ENCODE measurements around the gene FSHR. TPM values are rescaled to one million over a fixed set of nuclear protein-coding genes. Genes with fewer than 3 reads are reported as not detected.

Gene FSHR
- polyA plus RNA-seq (2013): not detected

GRCh38 chr2:49154140-49154539, at the start of gene FSHR:
Gene FSHR (minus strand): TSS chr2:49154515. CDS start chr2:49154417, 98 bp downstream.
- no peaks in the 10 kb centered on the region for H3K27me3 ChIP-seq (replicated peaks in 2 of 5; ENCODE audit: control insufficient read depth in 4 of 5, insufficient read depth in 5 of 5, low read length in 4 of 5)
- WGBS (ENCODE audit: insufficient coverage): 64% methylated on average over 2 of the region's 4 CpGs
- no peak for DNase-seq
- H3K4me3 ChIP-seq (ENCODE audit: control insufficient read depth in 1 of 7, extremely low read depth in 1 of 7, insufficient read depth in 4 of 7, low read depth in 2 of 7, low read length in 6 of 7): no peak within 1 kb of the TSS
- H3K9me3 ChIP-seq (ENCODE audit: control extremely low read depth in 1 of 5, control insufficient read depth in 4 of 5, insufficient read depth in 2 of 5, low read depth in 1 of 5, low read length in 4 of 5): no peaks in the 10 kb centered on the region
- no peaks in the 10 kb centered on the region for H3K36me3 ChIP-seq (ENCODE audit: control insufficient read depth in 4 of 4, insufficient read depth in 4 of 4, low read length in 3 of 4)
- no peak within 1 kb of the TSS for H3K27ac ChIP-seq (ENCODE audit: insufficient read depth in 1 of 2, low read depth in 1 of 2, low read length in 2 of 2, poor library complexity in 1 of 2, severe bottlenecking in 2 of 2)
- no peaks in the 10 kb centered on the region for H3K4me1 ChIP-seq (ENCODE audit: control extremely low read depth in 1 of 4, control insufficient read depth in 4 of 4, insufficient read depth in 4 of 4, low read length in 3 of 4)
- ChIA-PET CTCF (interaction anchor here (1.1 kb wide), 1 partner anchor 11 kb away, joined by 3 read pairs; no protein-coding TSS in a partner anchor), POLR2A (no interaction called here)

- CTCF ChIA-PET: no interaction called here
- WGBS (ENCODE audit: insufficient coverage): 100% methylated on average over 1 of the region's 2 CpGs
These were observed 45.0 kb upstream of the FSHR start for GRCh38 chr2:49199266-49199665.

GRCh38 chr2:49194701-49195100, 40.4 kb upstream of the FSHR start:
- WGBS (ENCODE audit: insufficient coverage): no CpG with 5 or more reads among the region's 1 CpG
- no peaks in the 10 kb centered on the region for H3K36me3 ChIP-seq (ENCODE audit: control insufficient read depth in 4 of 4, insufficient read depth in 4 of 4, low read length in 3 of 4)
- ChIA-PET POLR2A (no interaction called here), CTCF (no interaction called here)
- H3K27me3 ChIP-seq (replicated peaks in 2 of 5; ENCODE audit: control insufficient read depth in 4 of 5, insufficient read depth in 5 of 5, low read length in 4 of 5): no peaks in the 10 kb centered on the region
- H3K4me3 ChIP-seq (ENCODE audit: control insufficient read depth in 1 of 7, extremely low read depth in 1 of 7, insufficient read depth in 4 of 7, low read depth in 2 of 7, low read length in 6 of 7): no peak overlapping the region
- no peaks in the 10 kb centered on the region for H3K9me3 ChIP-seq (ENCODE audit: control extremely low read depth in 1 of 5, control insufficient read depth in 4 of 5, insufficient read depth in 2 of 5, low read depth in 1 of 5, low read length in 4 of 5)
- no peak for DNase-seq
- H3K27ac ChIP-seq (ENCODE audit: insufficient read depth in 1 of 2, low read depth in 1 of 2, low read length in 2 of 2, poor library complexity in 1 of 2, severe bottlenecking in 2 of 2): no peak overlapping the region
- no peaks in the 10 kb centered on the region for H3K4me1 ChIP-seq (ENCODE audit: control extremely low read depth in 1 of 4, control insufficient read depth in 4 of 4, insufficient read depth in 4 of 4, low read length in 3 of 4)

More at GRCh38 chr2:49199266-49199665, 45.0 kb upstream of the FSHR start:
- Histone ChIP-seq H3K27ac (ENCODE audit: insufficient read depth in 1 of 2, low read depth in 1 of 2, low read length in 2 of 2, poor library complexity in 1 of 2, severe bottlenecking in 2 of 2) (no peak overlapping the region), H3K36me3 (ENCODE audit: control insufficient read depth in 4 of 4, insufficient read depth in 4 of 4, low read length in 3 of 4) (no peaks in the 10 kb centered on the region), H3K4me1 (ENCODE audit: control extremely low read depth in 1 of 4, control insufficient read depth in 4 of 4, insufficient read depth in 4 of 4, low read length in 3 of 4) (no peaks in the 10 kb centered on the region), H3K4me3 (ENCODE audit: control insufficient read depth in 1 of 7, extremely low read depth in 1 of 7, insufficient read depth in 4 of 7, low read depth in 2 of 7, low read length in 6 of 7) (no peak overlapping the region), H3K27me3 (replicated peaks in 2 of 5; ENCODE audit: control insufficient read depth in 4 of 5, insufficient read depth in 5 of 5, low read length in 4 of 5) (no peaks in the 10 kb centered on the region), H3K9me3 (ENCODE audit: control extremely low read depth in 1 of 5, control insufficient read depth in 4 of 5, insufficient read depth in 2 of 5, low read depth in 1 of 5, low read length in 4 of 5) (no peaks in the 10 kb centered on the region)
- no peak for DNase-seq
- POLR2A ChIA-PET: no interaction called here

GRCh38 chr2:49192036-49192435, 37.7 kb upstream of the FSHR start:
- no peak overlapping the region for H3K27ac ChIP-seq (ENCODE audit: insufficient read depth in 1 of 2, low read depth in 1 of 2, low read length in 2 of 2, poor library complexity in 1 of 2, severe bottlenecking in 2 of 2)
- no peaks in the 10 kb centered on the region for H3K9me3 ChIP-seq (ENCODE audit: control extremely low read depth in 1 of 5, control insufficient read depth in 4 of 5, insufficient read depth in 2 of 5, low read depth in 1 of 5, low read length in 4 of 5)
- ChIA-PET POLR2A (no interaction called here), CTCF (no interaction called here)
- no peak overlapping the region for H3K4me3 ChIP-seq (ENCODE audit: control insufficient read depth in 1 of 7, extremely low read depth in 1 of 7, insufficient read depth in 4 of 7, low read depth in 2 of 7, low read length in 6 of 7)
- no CpG with 5 or more reads among the region's 1 CpG for WGBS (ENCODE audit: insufficient coverage)
- H3K27me3 ChIP-seq (replicated peaks in 2 of 5; ENCODE audit: control insufficient read depth in 4 of 5, insufficient read depth in 5 of 5, low read length in 4 of 5): no peaks in the 10 kb centered on the region
- no peaks in the 10 kb centered on the region for H3K36me3 ChIP-seq (ENCODE audit: control insufficient read depth in 4 of 4, insufficient read depth in 4 of 4, low read length in 3 of 4)
- no peak for DNase-seq
- H3K4me1 ChIP-seq (ENCODE audit: control extremely low read depth in 1 of 4, control insufficient read depth in 4 of 4, insufficient read depth in 4 of 4, low read length in 3 of 4): no peaks in the 10 kb centered on the region

DNA sequence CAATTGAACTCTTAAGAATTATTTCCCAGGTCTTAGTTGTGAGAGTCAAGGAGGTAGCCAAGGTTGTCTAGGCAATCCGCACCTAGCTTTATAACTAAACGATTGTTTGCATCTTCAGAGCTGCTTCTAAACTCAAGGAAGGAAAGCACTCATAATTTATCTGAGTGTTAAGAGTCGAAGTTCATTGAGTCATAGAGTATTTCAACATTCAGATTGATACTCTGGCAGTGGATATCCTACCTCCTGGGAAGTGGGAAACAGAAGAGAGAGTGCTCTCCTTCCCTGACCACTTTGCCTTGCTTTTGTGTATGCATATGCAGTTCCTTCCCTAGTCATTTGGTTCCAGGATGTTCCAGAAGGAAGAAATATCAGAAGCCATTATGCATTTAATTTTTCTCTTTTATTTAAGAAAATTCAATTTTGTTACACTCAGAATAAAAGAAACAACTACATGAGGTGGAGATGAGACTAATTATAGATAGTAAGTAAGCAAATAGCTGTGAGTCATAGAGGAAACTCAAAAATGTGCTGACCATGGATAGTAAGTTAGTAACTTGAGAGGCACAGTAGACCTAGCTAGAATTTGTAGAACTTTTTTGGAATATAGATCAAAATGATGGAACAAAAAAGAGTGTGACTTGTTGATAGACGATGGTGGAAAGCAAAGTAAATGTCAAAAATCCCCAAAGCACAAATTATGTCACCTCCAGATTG, 35.4 kb upstream of the FSHR start:
- Histone ChIP-seq H3K9me3 (ENCODE audit: control extremely low read depth in 1 of 5, control insufficient read depth in 4 of 5, insufficient read depth in 2 of 5, low read depth in 1 of 5, low read length in 4 of 5) (peaks cover 0 to 3% (median 0%) of the 10 kb centered on the region in 5 experiments), H3K4me3 (ENCODE audit: control insufficient read depth in 1 of 7, extremely low read depth in 1 of 7, insufficient read depth in 4 of 7, low read depth in 2 of 7, low read length in 6 of 7) (no peak overlapping the region), H3K27ac (ENCODE audit: insufficient read depth in 1 of 2, low read depth in 1 of 2, low read length in 2 of 2, poor library complexity in 1 of 2, severe bottlenecking in 2 of 2) (no peak overlapping the region), H3K4me1 (ENCODE audit: control extremely low read depth in 1 of 4, control insufficient read depth in 4 of 4, insufficient read depth in 4 of 4, low read length in 3 of 4) (no peaks in the 10 kb centered on the region), H3K27me3 (replicated peaks in 2 of 5; ENCODE audit: control insufficient read depth in 4 of 5, insufficient read depth in 5 of 5, low read length in 4 of 5) (no peaks in the 10 kb centered on the region), H3K36me3 (ENCODE audit: control insufficient read depth in 4 of 4, insufficient read depth in 4 of 4, low read length in 3 of 4) (no peaks in the 10 kb centered on the region)
- WGBS (ENCODE audit: insufficient coverage): 89% methylated on average over 3 of the region's 4 CpGs
- POLR2A ChIA-PET: no interaction called here
- no peak for DNase-seq
- CTCF ChIA-PET: no interaction called here

DNA sequence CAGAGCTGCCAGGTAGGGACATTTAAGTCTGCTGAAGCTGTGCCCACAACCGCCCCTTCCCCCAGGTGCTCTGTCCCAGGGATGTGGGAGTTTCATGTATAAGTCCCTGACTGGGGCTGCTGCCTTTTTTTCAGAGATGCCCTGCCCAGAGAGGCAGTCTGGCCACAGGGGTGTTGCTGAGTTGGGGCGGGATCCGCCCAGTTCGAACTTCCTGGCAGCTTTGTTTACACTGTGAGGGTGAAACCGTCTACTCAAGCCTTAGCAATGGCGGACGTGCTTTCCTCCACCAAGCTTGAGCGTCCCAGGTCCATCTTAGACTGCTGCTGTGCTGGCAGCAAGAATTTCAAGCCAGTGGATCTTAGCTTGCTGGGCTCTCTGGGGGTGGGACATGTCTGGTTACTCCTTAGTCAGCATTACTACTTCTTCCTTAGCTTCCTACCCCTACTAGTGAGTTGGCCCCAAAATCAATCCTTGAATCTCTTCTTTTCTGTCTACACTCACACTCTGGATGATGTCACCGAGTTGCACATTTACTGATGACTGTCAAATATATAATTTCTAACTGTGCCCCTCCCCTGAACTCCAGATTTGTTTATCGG, 31.8 kb upstream of the FSHR start:
- POLR2A ChIA-PET: no interaction called here
- CTCF ChIA-PET: no interaction called here
- DNase-seq: no peak
- Histone ChIP-seq H3K27ac (ENCODE audit: insufficient read depth in 1 of 2, low read depth in 1 of 2, low read length in 2 of 2, poor library complexity in 1 of 2, severe bottlenecking in 2 of 2) (no peak overlapping the region), H3K27me3 (replicated peaks in 2 of 5; ENCODE audit: control insufficient read depth in 4 of 5, insufficient read depth in 5 of 5, low read length in 4 of 5) (no peaks in the 10 kb centered on the region), H3K4me1 (ENCODE audit: control extremely low read depth in 1 of 4, control insufficient read depth in 4 of 4, insufficient read depth in 4 of 4, low read length in 3 of 4) (no peaks in the 10 kb centered on the region), H3K36me3 (ENCODE audit: control insufficient read depth in 4 of 4, insufficient read depth in 4 of 4, low read length in 3 of 4) (no peaks in the 10 kb centered on the region), H3K4me3 (ENCODE audit: control insufficient read depth in 1 of 7, extremely low read depth in 1 of 7, insufficient read depth in 4 of 7, low read depth in 2 of 7, low read length in 6 of 7) (no peak overlapping the region), H3K9me3 (ENCODE audit: control extremely low read depth in 1 of 5, control insufficient read depth in 4 of 5, insufficient read depth in 2 of 5, low read depth in 1 of 5, low read length in 4 of 5) (peaks cover 0 to 3% (median 0%) of the 10 kb centered on the region in 5 experiments)
- 96% methylated on average over 7 of the region's 10 CpGs for WGBS (ENCODE audit: insufficient coverage)

- Histone ChIP-seq H3K27me3 (replicated peaks in 2 of 5; ENCODE audit: control insufficient read depth in 4 of 5, insufficient read depth in 5 of 5, low read length in 4 of 5) (no peaks in the 10 kb centered on the region), H3K4me1 (ENCODE audit: control extremely low read depth in 1 of 4, control insufficient read depth in 4 of 4, insufficient read depth in 4 of 4, low read length in 3 of 4) (no peaks in the 10 kb centered on the region), H3K36me3 (ENCODE audit: control insufficient read depth in 4 of 4, insufficient read depth in 4 of 4, low read length in 3 of 4) (no peaks in the 10 kb centered on the region), H3K4me3 (ENCODE audit: control insufficient read depth in 1 of 7, extremely low read depth in 1 of 7, insufficient read depth in 4 of 7, low read depth in 2 of 7, low read length in 6 of 7) (no peak overlapping the region), H3K9me3 (ENCODE audit: control extremely low read depth in 1 of 5, control insufficient read depth in 4 of 5, insufficient read depth in 2 of 5, low read depth in 1 of 5, low read length in 4 of 5) (no peaks in the 10 kb centered on the region), H3K27ac (ENCODE audit: insufficient read depth in 1 of 2, low read depth in 1 of 2, low read length in 2 of 2, poor library complexity in 1 of 2, severe bottlenecking in 2 of 2) (no peak overlapping the region)
- ChIA-PET POLR2A (no interaction called here), CTCF (no interaction called here)
- 81% methylated on average over 6 of the region's 7 CpGs for WGBS (ENCODE audit: insufficient coverage)
- DNase-seq: no peak
These were observed 24.3 kb upstream of the FSHR start for GRCh38 chr2:49178656-49179055.

All from common myeloid progenitor, CD34-positive (primary cell).